BE2C (cell line): ENCODE measurements around the gene KANSL2. TPM values are rescaled to one million over a fixed set of nuclear protein-coding genes. Genes with fewer than 3 reads are reported as not detected.
"Not testable (repeated sequence)": the region's sequence is repeated elsewhere in the genome, so short reads cannot be mapped to it uniquely, and the experiment has no call there.

Experiments used
- DNase-seq: peaks from one replicate; pipeline ENCODE4 v3.0.0-alpha.2; 2020
- H3K27me3 ChIP-seq: fragments of 250-450 bp; sonication (Bioruptor Pico); 2 replicates; pipeline ENCODE4 v1.5.1; 2020; ENCODE audit warnings: mild to moderate bottlenecking
- H3K36me3 ChIP-seq: fragments of 250-450 bp; sonication (Bioruptor Pico); 2 replicates; pipeline ENCODE4 v1.5.1; 2020; ENCODE audit warnings: mild to moderate bottlenecking
- H3K4me1 ChIP-seq: fragments of 250-450 bp; sonication (Bioruptor Pico); 2 replicates; pipeline ENCODE4 v1.5.1; 2020
- H3K4me3 ChIP-seq: 2 replicates; pipeline ENCODE4 v1.5.1; 2011; ENCODE audit warnings: low read depth, low read length
- H3K9me3 ChIP-seq: fragments of 250-450 bp; sonication (Bioruptor Pico); 2 replicates; pipeline ENCODE4 v1.5.1; 2020
- polyA plus RNA-seq: library from polyadenylated mRNA; unstranded; fragments of >200 nt; gene quantifications from one replicate; pipeline ENCODE4 v1.2.1, GENCODE V29; 2012; ENCODE audit warnings: low read depth, missing spikeins; ENCODE audit not compliant: insufficient read length, insufficient read depth
- TF ChIP-seq, protein P1 (sequence below): IDR thresholded peaks from 2 replicates; pipeline ENCODE4 v1.5.1; 2012; ENCODE audit warnings: mild to moderate bottlenecking, low read depth, low read length

The KANSL2 gene, protein sequence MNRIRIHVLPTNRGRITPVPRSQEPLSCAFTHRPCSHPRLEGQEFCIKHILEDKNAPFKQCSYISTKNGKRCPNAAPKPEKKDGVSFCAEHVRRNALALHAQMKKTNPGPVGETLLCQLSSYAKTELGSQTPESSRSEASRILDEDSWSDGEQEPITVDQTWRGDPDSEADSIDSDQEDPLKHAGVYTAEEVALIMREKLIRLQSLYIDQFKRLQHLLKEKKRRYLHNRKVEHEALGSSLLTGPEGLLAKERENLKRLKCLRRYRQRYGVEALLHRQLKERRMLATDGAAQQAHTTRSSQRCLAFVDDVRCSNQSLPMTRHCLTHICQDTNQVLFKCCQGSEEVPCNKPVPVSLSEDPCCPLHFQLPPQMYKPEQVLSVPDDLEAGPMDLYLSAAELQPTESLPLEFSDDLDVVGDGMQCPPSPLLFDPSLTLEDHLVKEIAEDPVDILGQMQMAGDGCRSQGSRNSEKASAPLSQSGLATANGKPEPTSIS
- polyA plus RNA-seq, result 48.7 TPM

DNA sequence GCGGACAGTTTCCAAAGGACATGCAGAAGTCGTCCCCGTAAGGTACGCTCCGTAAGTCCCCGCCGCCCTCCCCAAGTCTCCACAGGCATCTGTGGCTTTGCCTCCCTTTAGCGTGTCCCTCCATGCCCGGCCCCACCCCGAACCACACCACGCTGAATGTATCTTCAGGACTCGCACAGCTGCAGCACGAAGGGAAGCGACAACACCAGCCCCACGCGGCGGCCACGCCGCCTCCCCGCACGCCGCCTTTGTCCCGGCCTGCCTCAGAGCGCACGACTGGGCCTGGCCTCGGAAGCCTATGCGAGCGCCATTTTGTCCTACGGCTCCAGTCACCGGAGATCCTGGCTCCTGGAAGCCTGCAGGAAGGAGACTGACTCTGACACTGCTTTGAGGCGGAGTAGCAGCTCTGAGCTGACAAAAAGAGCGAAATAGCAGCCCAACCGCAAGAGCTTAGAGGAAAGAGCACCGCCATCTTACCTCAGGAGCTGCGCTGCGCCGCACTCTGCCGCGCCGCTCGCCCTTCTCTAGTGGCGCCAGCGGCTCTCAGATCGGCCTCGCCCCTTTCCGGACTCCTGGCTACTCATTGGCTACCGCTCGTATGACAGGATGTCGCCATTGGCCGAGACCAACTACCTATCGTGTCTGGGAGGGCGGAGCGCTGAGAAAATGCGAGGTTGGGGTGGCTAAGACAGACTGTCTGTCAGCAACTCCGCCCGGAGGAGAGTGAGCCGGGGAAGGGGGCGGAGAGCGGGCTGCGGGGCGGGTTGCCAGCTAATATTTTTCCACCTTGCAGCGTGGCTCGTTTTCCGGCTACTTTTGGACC is at the start of gene KANSL2:
Gene KANSL2 (minus strand): TSS at position 529 of the 823 bp plus-strand sequence. CDS start 606 bp downstream, outside the sequence.
- Histone ChIP-seq H3K4me3 (peak within 1 kb of the TSS; percentile 83), H3K4me1 (no peaks in the 10 kb centered on the region), H3K9me3 (no peaks in the 10 kb centered on the region), H3K36me3 (peaks cover 36% of the 10 kb centered on the region), H3K27me3 (no peaks in the 10 kb centered on the region)
- TF ChIP-seq, protein P1, sequence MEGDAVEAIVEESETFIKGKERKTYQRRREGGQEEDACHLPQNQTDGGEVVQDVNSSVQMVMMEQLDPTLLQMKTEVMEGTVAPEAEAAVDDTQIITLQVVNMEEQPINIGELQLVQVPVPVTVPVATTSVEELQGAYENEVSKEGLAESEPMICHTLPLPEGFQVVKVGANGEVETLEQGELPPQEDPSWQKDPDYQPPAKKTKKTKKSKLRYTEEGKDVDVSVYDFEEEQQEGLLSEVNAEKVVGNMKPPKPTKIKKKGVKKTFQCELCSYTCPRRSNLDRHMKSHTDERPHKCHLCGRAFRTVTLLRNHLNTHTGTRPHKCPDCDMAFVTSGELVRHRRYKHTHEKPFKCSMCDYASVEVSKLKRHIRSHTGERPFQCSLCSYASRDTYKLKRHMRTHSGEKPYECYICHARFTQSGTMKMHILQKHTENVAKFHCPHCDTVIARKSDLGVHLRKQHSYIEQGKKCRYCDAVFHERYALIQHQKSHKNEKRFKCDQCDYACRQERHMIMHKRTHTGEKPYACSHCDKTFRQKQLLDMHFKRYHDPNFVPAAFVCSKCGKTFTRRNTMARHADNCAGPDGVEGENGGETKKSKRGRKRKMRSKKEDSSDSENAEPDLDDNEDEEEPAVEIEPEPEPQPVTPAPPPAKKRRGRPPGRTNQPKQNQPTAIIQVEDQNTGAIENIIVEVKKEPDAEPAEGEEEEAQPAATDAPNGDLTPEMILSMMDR, result no peak
- DNase-seq, result peak; percentile 99

DNA sequence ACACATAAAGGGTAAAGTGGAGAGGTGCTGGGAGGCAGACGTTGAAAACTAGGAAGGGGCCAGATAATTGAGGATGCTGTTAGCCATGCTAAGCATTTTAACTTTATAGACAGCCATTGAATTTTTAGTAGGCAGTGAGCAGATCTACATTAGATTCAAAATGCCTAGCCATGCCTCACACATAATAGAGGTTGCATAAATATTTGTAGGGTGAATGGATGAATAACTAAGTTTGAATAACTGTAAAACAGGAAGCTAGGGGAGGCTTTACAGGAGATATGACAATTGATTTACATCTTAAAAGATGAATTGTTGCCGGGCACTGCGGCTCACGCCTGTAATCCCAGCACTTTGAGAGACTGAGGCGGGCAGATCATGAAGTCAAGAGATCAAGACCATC is 46.8 kb upstream of the KANSL2 start:
- TF ChIP-seq, protein P1, result no peak
- DNase-seq, result no peak
- H3K4me1 ChIP-seq, result no peaks in the 10 kb centered on the region
- H3K9me3 ChIP-seq, result no peaks in the 10 kb centered on the region
- no peaks in the 10 kb centered on the region for H3K27me3 ChIP-seq
- H3K4me3 ChIP-seq, result no peak overlapping the region
- H3K36me3 ChIP-seq, result no peaks in the 10 kb centered on the region

DNA sequence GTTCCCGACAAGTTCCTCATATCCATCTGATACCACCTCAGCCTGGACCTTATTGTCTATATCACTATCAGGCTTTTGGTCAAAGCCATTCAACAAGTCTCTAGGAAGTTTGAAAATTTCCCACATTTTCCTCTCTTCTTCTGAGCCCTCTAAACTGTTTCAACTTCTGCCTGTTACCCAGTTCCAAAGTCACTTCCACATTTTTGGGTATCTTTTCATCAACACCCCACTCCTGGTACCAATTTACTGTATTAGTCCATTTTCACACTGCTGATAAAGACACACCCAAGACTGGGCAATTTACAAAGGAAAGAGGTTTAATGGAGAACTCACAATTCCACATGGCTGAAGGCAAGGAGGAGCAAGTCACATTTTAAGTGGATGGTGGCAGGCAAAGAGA is 38.7 kb upstream of the KANSL2 start:
- not testable (repeated sequence) for H3K36me3 ChIP-seq, H3K27me3 ChIP-seq, DNase-seq, H3K4me3 ChIP-seq, H3K4me1 ChIP-seq, H3K9me3 ChIP-seq

DNA sequence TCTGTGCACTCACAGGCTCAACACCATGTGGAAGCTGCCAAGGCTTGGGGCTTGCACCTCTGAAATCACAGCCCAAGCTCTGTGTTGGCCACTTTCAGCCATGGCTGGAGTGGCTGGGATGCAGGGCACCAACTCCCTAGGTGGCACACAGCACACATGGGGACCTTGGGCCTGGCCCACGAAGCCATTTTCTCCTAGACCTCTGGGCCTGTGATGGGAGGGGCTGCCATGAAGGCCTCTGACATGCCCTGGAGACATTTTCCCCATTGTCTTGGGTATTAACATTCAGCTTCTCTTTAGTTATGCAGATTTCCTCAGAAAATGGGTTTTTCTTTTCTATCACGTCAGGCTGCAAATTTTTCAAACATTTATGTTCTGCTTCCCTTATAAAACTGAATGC is 38.1 kb upstream of the KANSL2 start:
- not testable (repeated sequence) for H3K27me3 ChIP-seq, H3K4me1 ChIP-seq, H3K9me3 ChIP-seq, H3K4me3 ChIP-seq, H3K36me3 ChIP-seq, DNase-seq

DNA sequence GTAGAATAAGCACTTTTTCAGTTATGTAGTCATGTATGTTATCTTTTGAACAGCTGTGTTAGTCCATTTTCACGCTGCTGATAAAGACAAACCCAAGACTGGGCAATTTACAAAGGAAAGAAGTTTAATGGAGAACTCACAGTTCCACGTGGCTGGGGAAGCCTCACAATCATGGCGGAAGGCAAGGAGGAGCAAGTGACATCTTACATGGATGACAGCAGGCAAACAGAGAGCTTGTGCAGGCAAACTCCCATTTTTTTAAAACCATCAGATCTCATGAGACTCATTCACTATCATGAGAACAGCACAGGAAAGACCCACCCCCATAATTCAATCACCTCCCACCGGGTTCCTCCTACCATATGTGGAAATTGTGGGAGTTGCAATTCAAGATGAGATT is 37.0 kb upstream of the KANSL2 start:
- not testable (repeated sequence) for H3K9me3 ChIP-seq, H3K4me3 ChIP-seq

DNA sequence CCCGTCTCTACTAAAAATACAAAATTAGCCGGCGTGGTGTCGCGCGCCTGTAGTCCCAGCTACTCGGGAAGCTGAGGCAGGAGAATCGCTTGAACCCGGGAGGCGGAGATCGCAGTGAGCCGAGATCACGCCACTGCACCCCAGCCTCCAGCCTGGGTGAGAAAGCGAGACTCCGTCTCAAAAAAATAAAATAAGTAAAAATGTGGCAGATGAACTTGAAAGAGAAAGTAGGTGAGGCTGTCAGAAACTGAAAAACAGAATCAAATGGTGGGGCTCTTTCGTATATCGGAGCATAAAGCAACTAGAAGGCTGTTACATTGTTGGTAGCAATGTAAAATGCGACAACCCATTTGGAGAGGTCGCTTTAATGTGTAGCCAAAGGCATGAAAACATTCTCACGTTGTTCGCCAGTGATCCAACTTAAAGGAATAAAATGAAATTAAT is 35.2 kb upstream of the KANSL2 start:
- Histone ChIP-seq H3K4me1 (no peaks in the 10 kb centered on the region), H3K9me3 (no peaks in the 10 kb centered on the region), H3K4me3 (peak overlapping the region; percentile 96), H3K27me3 (no peaks in the 10 kb centered on the region), H3K36me3 (peaks cover 18% of the 10 kb centered on the region)
- no peak for DNase-seq
- TF ChIP-seq, protein P1, result no peak

More for the DNA sequence above, 37.0 kb upstream of the KANSL2 start:
- H3K27me3 ChIP-seq, H3K4me1 ChIP-seq, DNase-seq, H3K36me3 ChIP-seq: not testable (repeated sequence)

DNA sequence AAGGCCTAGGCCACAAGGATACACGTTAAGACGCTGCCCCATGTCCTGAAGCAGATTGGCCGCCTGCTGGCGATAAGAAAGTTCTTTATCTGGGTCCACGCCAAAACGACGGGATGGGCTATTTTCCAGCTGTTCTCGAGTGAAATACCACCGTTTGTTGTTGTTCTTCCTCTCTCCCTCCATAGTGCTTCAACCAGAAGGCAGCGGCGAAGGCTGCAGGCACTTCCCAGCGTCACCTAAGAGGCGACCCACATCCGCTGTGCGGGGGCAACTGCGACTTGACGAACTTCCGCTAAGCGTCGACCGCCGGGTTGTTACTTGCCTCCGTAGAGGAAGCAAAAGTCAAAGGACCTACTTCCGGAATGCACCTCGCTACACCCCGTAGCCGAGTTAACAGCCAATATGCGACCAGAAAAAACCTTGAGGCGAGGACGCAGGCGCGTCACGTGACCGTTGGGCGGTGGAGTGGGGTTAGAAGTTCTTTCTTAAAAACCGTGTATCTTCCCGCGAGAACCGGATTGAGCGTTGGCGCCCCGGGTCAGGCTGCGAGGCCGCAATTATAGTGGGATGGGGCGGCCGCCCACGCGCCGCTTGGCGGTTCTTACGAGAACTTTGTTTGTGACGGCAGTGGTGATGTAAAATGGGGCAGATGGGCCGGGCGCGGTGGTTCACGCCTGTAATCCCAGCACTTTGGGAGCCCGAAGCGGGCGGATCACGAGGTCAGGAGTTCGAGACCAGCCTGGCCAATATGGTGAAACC is 34.6 kb upstream of the KANSL2 start, which contains the start of gene CCNT1:
Gene CCNT1 (minus strand): TSS at position 215 of the 759 bp plus-strand sequence. CDS start 32 bp downstream, at position 183.
- peak; percentile 98 for DNase-seq
- Histone ChIP-seq H3K4me1 (no peaks in the 10 kb centered on the region), H3K9me3 (no peaks in the 10 kb centered on the region), H3K27me3 (no peaks in the 10 kb centered on the region), H3K4me3 (peak within 1 kb of the TSS; percentile 96), H3K36me3 (peaks cover 24% of the 10 kb centered on the region)
- TF ChIP-seq, protein P1, result 0 out of 2 replicates have a peak, but pooled peaks have one; percentile 24
